ENCODE data around the gene DNAI1.

DNA sequence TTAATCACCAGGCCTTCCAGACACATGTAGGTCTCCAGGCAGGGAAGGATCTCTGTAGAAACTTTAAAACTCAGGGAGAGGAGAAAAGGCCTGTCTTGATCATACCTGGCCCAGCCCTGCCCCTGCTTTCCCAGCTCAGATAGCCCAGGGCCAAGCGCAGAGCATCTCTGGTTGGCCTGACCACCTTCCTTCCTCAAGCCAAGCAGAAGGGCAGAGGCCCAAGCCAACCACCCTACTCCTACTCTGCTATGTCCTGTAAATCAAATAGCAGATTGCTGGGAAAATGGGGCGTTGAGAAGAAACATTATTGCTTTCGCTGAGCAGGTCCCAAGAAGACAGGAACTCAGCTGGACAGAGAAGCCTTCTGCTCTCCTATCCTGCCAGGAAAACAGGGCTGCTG lies 49.9 kb downstream of the DNAI1 start:
- TF ChIP-seq, protein P1, sequence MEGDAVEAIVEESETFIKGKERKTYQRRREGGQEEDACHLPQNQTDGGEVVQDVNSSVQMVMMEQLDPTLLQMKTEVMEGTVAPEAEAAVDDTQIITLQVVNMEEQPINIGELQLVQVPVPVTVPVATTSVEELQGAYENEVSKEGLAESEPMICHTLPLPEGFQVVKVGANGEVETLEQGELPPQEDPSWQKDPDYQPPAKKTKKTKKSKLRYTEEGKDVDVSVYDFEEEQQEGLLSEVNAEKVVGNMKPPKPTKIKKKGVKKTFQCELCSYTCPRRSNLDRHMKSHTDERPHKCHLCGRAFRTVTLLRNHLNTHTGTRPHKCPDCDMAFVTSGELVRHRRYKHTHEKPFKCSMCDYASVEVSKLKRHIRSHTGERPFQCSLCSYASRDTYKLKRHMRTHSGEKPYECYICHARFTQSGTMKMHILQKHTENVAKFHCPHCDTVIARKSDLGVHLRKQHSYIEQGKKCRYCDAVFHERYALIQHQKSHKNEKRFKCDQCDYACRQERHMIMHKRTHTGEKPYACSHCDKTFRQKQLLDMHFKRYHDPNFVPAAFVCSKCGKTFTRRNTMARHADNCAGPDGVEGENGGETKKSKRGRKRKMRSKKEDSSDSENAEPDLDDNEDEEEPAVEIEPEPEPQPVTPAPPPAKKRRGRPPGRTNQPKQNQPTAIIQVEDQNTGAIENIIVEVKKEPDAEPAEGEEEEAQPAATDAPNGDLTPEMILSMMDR (IDR thresholded peaks at IDR 0.05): no peak
- no peak for TF ChIP-seq POLR2A (IDR thresholded peaks at IDR 0.05)
